Stomach (tissue), 19 donors: ENCODE results near the gene SSX4B. TPM values are rescaled to one million over a fixed set of nuclear protein-coding genes. Genes with fewer than 3 reads are reported as not detected.
"Not testable (repeated sequence)": the region's sequence is repeated elsewhere in the genome, so short reads cannot be mapped to it uniquely, and the experiment has no call there.

ENCODE experiments used
- DNase-seq, 2 donors: peaks; one replicate each; pipeline versions ENCODE4 v3.0.0 to v3.0.0-alpha.2; 2013 to 2019
- H3K27ac ChIP-seq, 5 donors: fragments of 200-600 bp in 4 of 5; sonication (generic) in 4 of 5; one replicate each; pipeline ENCODE4 v1.5.1; 2013 to 2019; ENCODE audit warnings: mild to moderate bottlenecking in 1 of 5, moderate library complexity in 1 of 5
- H3K27me3 ChIP-seq, 3 donors: fragments of 200-600 bp; sonication (generic); one replicate each; pipeline ENCODE4 v1.5.1; 2017 to 2019; ENCODE audit warnings: mixed run types in 1 of 3
- H3K36me3 ChIP-seq, 4 donors: fragments of 200-600 bp; sonication (generic); 1 replicate in 3 of 4; 2 replicates in 1 of 4; pipeline ENCODE4 v1.5.1; 2016 to 2019
- H3K4me1 ChIP-seq, 4 donors: fragments of 200-600 bp; sonication (generic); one replicate each; pipeline ENCODE4 v1.5.1; 2016 to 2019
- H3K4me3 ChIP-seq, 4 donors: fragments of 200-600 bp; sonication (generic) in 3 of 4; one replicate each; pipeline ENCODE4 v1.5.1; 2016 to 2019; ENCODE audit warnings: mild to moderate bottlenecking in 1 of 4
- H3K9me3 ChIP-seq, 4 donors: fragments of 200-600 bp; sonication (generic); one replicate each; pipeline ENCODE4 v1.5.1; 2016 to 2019
- EP300 ChIP-seq: sonication (generic); formaldehyde crosslinking; IDR thresholded peaks from one replicate; pipeline ENCODE4 v1.6.1; 2017; ENCODE audit warnings: antibody characterized with exemption
- POLR2A ChIP-seq, 4 donors: fragments of 450-650 bp; IDR thresholded peaks; one replicate each; pipeline ENCODE4 v1.6.1; 2016; ENCODE audit warnings: antibody characterized with exemption in 4 of 4, control low read depth in 2 of 4, mild to moderate bottlenecking in 1 of 4, moderate library complexity in 1 of 4
- POLR2AphosphoS5 ChIP-seq, 3 donors: sonication (generic); formaldehyde crosslinking; IDR thresholded peaks; one replicate each; pipeline ENCODE4 v1.6.1; 2016; ENCODE audit warnings: antibody characterized with exemption in 3 of 3
- WGBS, 5 donors: extraction: QIAGEN DNeasy Blood & Tissue Kit in 3 of 5; methylation state at CpG; one replicate each; pipeline versions ENCODE4 v1.1.5 to v1.1.7; 2013 to 2018; 5-methylcytosine and 5-hydroxymethylcytosine counted together
- intact Hi-C: fragments of 100-400 bp; cut with DNase I; formaldehyde crosslinking; loops from one replicate; pipeline ENCODE4 v1.15.1; 2023; ENCODE audit warnings: low total_unique reads
- long read RNA-seq, 10 donors: transcript quantifications; one replicate each; lab custom pipeline, GENCODE V29; 2026
- polyA plus RNA-seq, 3 donors: library from polyadenylated mRNA; stranded (reverse); fragments of 200-250 nt; gene quantifications; one replicate each; pipeline ENCODE4 v1.2.3, GENCODE V29; 2013
- total RNA-seq, 5 donors: library from RNA; depleted of rRNA; stranded (reverse); fragments of >200 nt; gene quantifications; one replicate each; pipeline versions ENCODE4 v1.1.0 to v1.2.3, GENCODE V29; 2014 to 2016
- TF ChIP-seq, protein P1 (sequence below), 7 experiments: fragments of 450-650 bp in 4 of 7; fragments of 200-600 bp in 3 of 7; sonication (generic) in 3 of 7; IDR thresholded peaks; one replicate each; pipeline ENCODE4 v1.5.1; 2016 to 2019; ENCODE audit warnings: antibody characterized with exemption in 7 of 7, control low read depth in 2 of 7, mild to moderate bottlenecking in 1 of 7
- donor health status: healthy with polysubstance abuse.
- donor health status: Bipolar disorder and iron deficiency.
- donor health status: healthy.

SSX4B gene, protein sequence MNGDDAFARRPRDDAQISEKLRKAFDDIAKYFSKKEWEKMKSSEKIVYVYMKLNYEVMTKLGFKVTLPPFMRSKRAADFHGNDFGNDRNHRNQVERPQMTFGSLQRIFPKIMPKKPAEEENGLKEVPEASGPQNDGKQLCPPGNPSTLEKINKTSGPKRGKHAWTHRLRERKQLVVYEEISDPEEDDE
- not detected for total RNA-seq
- polyA plus RNA-seq: not detected
- long read RNA-seq, donor 1: 0 reads
- long read RNA-seq, donor 2: 0 reads
- long read RNA-seq, donor 3: 0 reads
- long read RNA-seq, donor 4: 0 reads
- long read RNA-seq, donor 5: 0 reads
- long read RNA-seq, donor 6: 0 reads
- long read RNA-seq, donor 7: 0 reads
- long read RNA-seq, donor 8: 0 reads
- long read RNA-seq, donor 9: 0 reads
- long read RNA-seq, donor 10: 0 reads

DNA sequence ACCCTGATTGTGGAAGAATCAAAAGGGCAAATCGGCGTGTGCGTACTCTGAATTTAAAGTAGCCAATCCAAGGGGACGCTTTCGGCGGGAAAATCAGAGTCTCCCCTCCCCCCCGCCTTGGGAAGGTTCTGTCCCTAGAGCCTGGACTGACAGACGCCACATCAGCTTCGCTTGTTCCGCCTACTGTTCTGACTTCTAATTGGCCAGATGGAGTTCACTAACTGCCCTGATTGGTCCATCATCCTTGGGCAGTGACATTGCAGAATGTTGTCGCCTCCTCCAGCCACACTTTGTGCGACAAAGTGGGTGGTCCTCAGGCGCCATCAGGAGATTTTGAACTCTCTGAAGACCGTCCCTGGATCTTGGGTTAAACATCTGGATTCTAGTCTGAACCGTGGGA, at the start of gene SSX4B:
Gene SSX4B (minus strand): TSS at position 101 of the 400 bp plus-strand sequence. CDS start 588 bp downstream, outside the sequence.
- DNase-seq, H3K27ac ChIP-seq, H3K4me1 ChIP-seq, H3K4me3 ChIP-seq, H3K36me3 ChIP-seq, H3K9me3 ChIP-seq, intact Hi-C loops, H3K27me3 ChIP-seq: not testable (repeated sequence)
- no CpG with 5 or more reads among the region's 15 CpGs for WGBS, 5 donors

DNA sequence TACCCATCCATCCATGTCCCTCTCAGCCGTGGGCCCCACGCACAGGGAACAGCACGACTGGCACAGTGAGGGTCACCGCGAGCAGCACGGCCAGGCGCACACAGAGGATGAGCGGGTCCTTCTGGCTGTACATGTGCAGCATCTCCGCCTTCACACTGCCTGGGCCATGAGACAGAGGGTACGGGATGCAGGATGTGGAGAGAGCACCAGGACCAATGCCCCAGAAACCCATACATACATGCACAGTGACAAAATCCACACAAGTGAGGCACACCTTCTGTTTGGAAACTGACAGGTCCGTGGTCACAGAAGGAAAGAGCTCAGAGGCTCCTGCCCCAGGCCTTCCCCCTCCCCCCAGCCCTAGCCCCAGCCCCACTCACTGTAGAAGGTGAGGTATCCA, 48.8 kb upstream of the SSX4B start:
- intact Hi-C loops: no loop called here
- no peak for DNase-seq
- TF ChIP-seq EP300: no peak
- TF ChIP-seq, protein P1, sequence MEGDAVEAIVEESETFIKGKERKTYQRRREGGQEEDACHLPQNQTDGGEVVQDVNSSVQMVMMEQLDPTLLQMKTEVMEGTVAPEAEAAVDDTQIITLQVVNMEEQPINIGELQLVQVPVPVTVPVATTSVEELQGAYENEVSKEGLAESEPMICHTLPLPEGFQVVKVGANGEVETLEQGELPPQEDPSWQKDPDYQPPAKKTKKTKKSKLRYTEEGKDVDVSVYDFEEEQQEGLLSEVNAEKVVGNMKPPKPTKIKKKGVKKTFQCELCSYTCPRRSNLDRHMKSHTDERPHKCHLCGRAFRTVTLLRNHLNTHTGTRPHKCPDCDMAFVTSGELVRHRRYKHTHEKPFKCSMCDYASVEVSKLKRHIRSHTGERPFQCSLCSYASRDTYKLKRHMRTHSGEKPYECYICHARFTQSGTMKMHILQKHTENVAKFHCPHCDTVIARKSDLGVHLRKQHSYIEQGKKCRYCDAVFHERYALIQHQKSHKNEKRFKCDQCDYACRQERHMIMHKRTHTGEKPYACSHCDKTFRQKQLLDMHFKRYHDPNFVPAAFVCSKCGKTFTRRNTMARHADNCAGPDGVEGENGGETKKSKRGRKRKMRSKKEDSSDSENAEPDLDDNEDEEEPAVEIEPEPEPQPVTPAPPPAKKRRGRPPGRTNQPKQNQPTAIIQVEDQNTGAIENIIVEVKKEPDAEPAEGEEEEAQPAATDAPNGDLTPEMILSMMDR (IDR thresholded peaks at IDR 0.05): no peak
- no peak for TF ChIP-seq POLR2A (IDR thresholded peaks at IDR 0.05)
- TF ChIP-seq POLR2AphosphoS5 (IDR thresholded peaks at IDR 0.05): no peak
- Histone ChIP-seq H3K27me3 (no peaks in the 10 kb centered on the region), H3K4me1 (no peaks in the 10 kb centered on the region), H3K27ac (no peak overlapping the region), H3K9me3 (no peaks in the 10 kb centered on the region), H3K4me3 (no peak overlapping the region), H3K36me3 (no peaks in the 10 kb centered on the region)
- WGBS, 5 donors: 89 to 96% (median 93%) methylated on average over 10 to 11 of the region's 11 CpGs

DNA sequence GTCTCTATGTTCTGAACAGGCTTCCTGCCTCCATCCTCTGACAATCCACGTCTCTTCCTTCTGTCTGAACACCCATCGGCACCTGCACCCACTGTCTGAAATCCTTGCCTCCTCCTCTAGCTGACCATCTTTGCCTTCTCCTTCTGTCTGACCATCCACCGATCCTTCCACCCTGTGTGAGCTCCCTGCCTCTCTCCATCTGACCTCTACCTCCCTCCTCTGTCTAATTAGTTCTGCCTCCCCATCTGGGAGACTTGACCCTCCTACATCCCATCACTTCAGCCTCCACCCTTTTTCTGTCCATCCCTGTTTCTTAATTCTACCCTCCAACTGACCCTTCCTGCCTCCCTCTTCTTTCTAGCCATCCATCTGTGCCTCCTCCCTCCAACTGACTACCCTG, 48.3 kb upstream of the SSX4B start:
- H3K4me1 ChIP-seq: no peaks in the 10 kb centered on the region
- no peak for DNase-seq
- no peak for TF ChIP-seq POLR2A (IDR thresholded peaks at IDR 0.05)
- no peak for TF ChIP-seq POLR2AphosphoS5 (IDR thresholded peaks at IDR 0.05)
- no peak for TF ChIP-seq EP300
- TF ChIP-seq, protein P1 (IDR thresholded peaks at IDR 0.05): no peak
- WGBS, 5 donors: 88 to 97% (median 90%) methylated on average over 2 to 3 of the region's 3 CpGs
- H3K4me3 ChIP-seq: no peak overlapping the region
- no peaks in the 10 kb centered on the region for H3K9me3 ChIP-seq
- no peaks in the 10 kb centered on the region for H3K36me3 ChIP-seq
- intact Hi-C loops: no loop called here
- no peak overlapping the region for H3K27ac ChIP-seq
- no peaks in the 10 kb centered on the region for H3K27me3 ChIP-seq

DNA sequence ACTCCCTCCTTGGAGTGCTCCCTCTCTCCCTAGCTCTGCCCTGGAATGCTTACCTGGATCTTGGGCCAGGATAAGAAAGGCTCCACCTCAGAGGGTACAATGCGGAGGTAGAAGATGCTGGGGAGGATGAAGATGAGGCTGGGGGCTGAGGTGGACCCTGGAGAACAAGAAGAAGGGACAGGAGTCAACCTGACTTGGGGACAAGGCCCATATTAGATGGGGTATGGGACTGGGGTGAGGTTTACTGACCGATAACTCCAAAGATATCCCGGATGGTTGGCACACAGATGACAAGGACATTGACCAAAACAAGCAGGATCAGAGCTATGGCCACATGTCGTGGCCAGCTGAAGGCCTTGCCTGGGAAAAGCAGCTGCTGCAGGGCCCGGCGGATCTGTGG, 47.7 kb upstream of the SSX4B start:
- Histone ChIP-seq H3K27me3 (no peaks in the 10 kb centered on the region), H3K36me3 (no peaks in the 10 kb centered on the region), H3K4me3 (no peak overlapping the region), H3K4me1 (no peaks in the 10 kb centered on the region), H3K27ac (no peak overlapping the region), H3K9me3 (peaks cover 0 to 3% (median 0%) of the 10 kb centered on the region in 4 donors)
- WGBS, 5 donors: 82 to 96% (median 92%) methylated on average over 4 to 6 of the region's 6 CpGs
- no peak for DNase-seq
- TF ChIP-seq, protein P1 (IDR thresholded peaks at IDR 0.05): no peak
- TF ChIP-seq EP300: no peak
- TF ChIP-seq POLR2A (IDR thresholded peaks at IDR 0.05): no peak
- TF ChIP-seq POLR2AphosphoS5 (IDR thresholded peaks at IDR 0.05): no peak
- intact Hi-C loops: no loop called here

DNA sequence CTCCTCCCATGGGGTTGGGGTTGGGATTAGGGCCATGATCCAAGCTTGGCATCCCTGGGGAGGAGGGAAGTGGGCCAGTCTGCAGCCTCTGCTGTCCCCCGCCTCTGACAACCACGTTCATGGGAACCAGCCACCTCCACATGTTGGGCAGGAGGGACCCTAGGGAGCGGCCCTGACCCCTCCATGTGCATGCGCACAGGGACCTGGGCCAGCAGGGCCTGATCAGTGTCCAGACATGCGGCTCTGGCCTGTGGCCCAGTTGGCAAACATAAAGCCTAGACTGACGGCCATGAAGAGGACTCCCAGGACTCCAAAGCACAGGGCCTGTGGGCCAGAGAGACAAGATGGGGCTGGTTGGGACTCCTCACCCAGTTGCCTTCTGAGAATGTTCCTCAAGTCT, 47.0 kb upstream of the SSX4B start:
- H3K36me3 ChIP-seq: no peaks in the 10 kb centered on the region
- H3K4me1 ChIP-seq: no peaks in the 10 kb centered on the region
- WGBS, 5 donors: 48 to 86% (median 57%) methylated on average over 3 to 6 of the region's 6 CpGs
- intact Hi-C loops: no loop called here
- peaks cover 0 to 6% (median 0%) of the 10 kb centered on the region in 4 donors for H3K9me3 ChIP-seq
- no peaks in the 10 kb centered on the region for H3K27me3 ChIP-seq
- peak in 1 of 2 donors; percentile 35 for DNase-seq
- H3K4me3 ChIP-seq: no peak overlapping the region
- H3K27ac ChIP-seq: no peak overlapping the region
- TF ChIP-seq POLR2A (IDR thresholded peaks at IDR 0.05) (no peak), EP300 (no peak), POLR2AphosphoS5 (IDR thresholded peaks at IDR 0.05) (no peak)
- TF ChIP-seq, protein P1 (IDR thresholded peaks at IDR 0.05): no peak
